Endothelial cell of umbilical vein (primary cell): ENCODE data around the gene PCSK6. TPM values are rescaled to one million over a fixed set of nuclear protein-coding genes. Genes with fewer than 3 reads are reported as not detected.

Experiments
- BruUV-seq: library from RNA; stranded (reverse); fragments of 400-500 nt; replicated peaks from 2 replicates; lab custom pipeline; 2021; lab: Mats Ljungman, UMichigan
- CTCF ChIA-PET: fragments of 300-600, 350-600 bp; sonication (Branson Sonifier 250); formaldehyde crosslinking; loops from one replicate; lab custom pipeline; 2021; ENCODE audit warnings: antibody characterized with exemption, inconsistent platforms; lab: Charles Lee
- POLR2A ChIA-PET: fragments of 300-600, 350-600 bp; sonication (Branson Sonifier 250); formaldehyde crosslinking; loops from one replicate; lab custom pipeline; 2021; ENCODE audit warnings: antibody characterized with exemption, inconsistent platforms; lab: Charles Lee
- DNase-seq: peaks from one replicate; pipeline ENCODE4 v3.0.0-alpha.2; 2011; ENCODE audit warnings: low read depth, low spot score
- FAIRE-seq: peaks from 2 replicates; lab custom pipeline; 2011; peaks lifted over from hg19 to GRCh38; lab: Jason Lieb, UNC
- H2AFZ ChIP-seq: 2 replicates; pipeline ENCODE4 v1.6.0; 2012; ENCODE audit warnings: low read depth, low read length, control low read depth, inconsistent platforms
- H3K27ac ChIP-seq: 2 replicates; pipeline ENCODE4 v1.5.1; 2011; ENCODE audit warnings: low read depth, mild to moderate bottlenecking, control low read depth, low read length, moderate library complexity; ENCODE audit not compliant: insufficient read depth
- H3K27me3 ChIP-seq, 2 experiments: 2 replicates each; pipeline versions ENCODE4 v1.6.0 to v1.6.1; 2011; ENCODE audit warnings: low read length in 2 of 2, mixed read lengths in 1 of 2; ENCODE audit not compliant: control insufficient read depth in 2 of 2, insufficient read depth in 2 of 2
- H3K36me3 ChIP-seq, 2 experiments: 2 replicates in 1 of 2; 3 replicates in 1 of 2; pipeline ENCODE4 v1.5.1; 2011; ENCODE audit warnings: low read length in 2 of 2, mild to moderate bottlenecking in 1 of 2, moderate library complexity in 1 of 2; ENCODE audit not compliant: control insufficient read depth in 2 of 2, insufficient read depth in 2 of 2; ENCODE audit errors: extremely low read depth in 1 of 2
- H3K4me1 ChIP-seq: 3 replicates; pipeline ENCODE4 v1.5.1; 2011; ENCODE audit warnings: mild to moderate bottlenecking, low read length; ENCODE audit not compliant: control insufficient read depth, insufficient read depth; ENCODE audit errors: extremely low read depth
- H3K4me2 ChIP-seq: 2 replicates; pipeline ENCODE4 v1.6.1; 2011; ENCODE audit warnings: low read length, control low read depth, mixed read lengths; ENCODE audit not compliant: insufficient read depth
- H3K4me3 ChIP-seq, 3 experiments: fragments of 200-600 bp in 1 of 3; sonication (generic), shearing (Covaris generic) in 1 of 3; replicated peaks in 1 of 3; 2 replicates each; pipeline ENCODE4 v1.5.1; 2011 to 2016; ENCODE audit warnings: control low read depth in 3 of 3, low read length in 3 of 3, mild to moderate bottlenecking in 2 of 3, inconsistent platforms in 1 of 3, low read depth in 1 of 3, moderate library complexity in 1 of 3; ENCODE audit not compliant: insufficient read depth in 1 of 3
- H3K79me2 ChIP-seq: 2 replicates; pipeline ENCODE4 v1.6.0; 2012; ENCODE audit warnings: low read length, inconsistent platforms; ENCODE audit not compliant: control insufficient read depth, insufficient read depth
- H3K9ac ChIP-seq: replicated peaks from 2 replicates; pipeline ENCODE3; 2011; ENCODE audit warnings: low read length, control low read depth; ENCODE audit not compliant: insufficient read depth; ENCODE audit errors: extremely low read depth
- H3K9me1 ChIP-seq: replicated peaks from 3 replicates; pipeline ENCODE4 v1.6.0; 2011; ENCODE audit warnings: mild to moderate bottlenecking, low read length; ENCODE audit not compliant: control insufficient read depth, insufficient read depth; ENCODE audit errors: extremely low read depth
- H3K9me3 ChIP-seq: replicated peaks from 2 replicates; pipeline ENCODE4 v1.5.1; 2012; ENCODE audit warnings: low read length, inconsistent platforms; ENCODE audit not compliant: control insufficient read depth, insufficient read depth
- H4K20me1 ChIP-seq: replicated peaks from 2 replicates; pipeline ENCODE3; 2011; ENCODE audit warnings: mild to moderate bottlenecking, low read length; ENCODE audit not compliant: control insufficient read depth, insufficient read depth; ENCODE audit errors: extremely low read depth
- EZH2 ChIP-seq: IDR thresholded peaks from 2 replicates; pipeline ENCODE4 v1.6.1; 2012; ENCODE audit warnings: borderline replicate concordance, low read depth, mild to moderate bottlenecking, moderate library complexity, low read length, inconsistent platforms; ENCODE audit not compliant: severe bottlenecking
- FOS ChIP-seq: IDR thresholded peaks from 2 replicates; pipeline ENCODE4 v1.6.1; 2011; ENCODE audit warnings: mild to moderate bottlenecking, low read length, moderate library complexity, borderline replicate concordance; ENCODE audit not compliant: insufficient read depth
- GATA2 ChIP-seq: IDR thresholded peaks from 2 replicates; pipeline ENCODE4 v1.7.0; 2011; ENCODE audit warnings: low read depth, mild to moderate bottlenecking, moderate library complexity, mixed read lengths, low read length; ENCODE audit not compliant: insufficient read length, insufficient read depth
- JUN ChIP-seq: IDR thresholded peaks from 2 replicates; pipeline ENCODE4 v1.6.1; 2011; ENCODE audit warnings: borderline replicate concordance, low read depth; ENCODE audit not compliant: insufficient read length, insufficient read depth
- MYC ChIP-seq: IDR thresholded peaks from one replicate; pipeline ENCODE4 v1.6.1; 2011; ENCODE audit warnings: mild to moderate bottlenecking, low read depth, low read length
- POLR2A ChIP-seq: IDR thresholded peaks from 2 replicates; pipeline ENCODE4 v1.6.1; 2012; ENCODE audit warnings: low read depth, mild to moderate bottlenecking, control low read depth, low read length
- POLR2AphosphoS5 ChIP-seq: IDR thresholded peaks from 2 replicates; pipeline ENCODE4 v1.6.1; 2012; ENCODE audit warnings: low read depth, mild to moderate bottlenecking, control low read depth, low read length, moderate library complexity; ENCODE audit not compliant: insufficient read depth
- dilution Hi-C: fragments of 300-500 bp; cut with MboI; formaldehyde crosslinking; loops from one replicate; pipeline ENCODE4 v1.15.0; 2019; ENCODE audit warnings: low sequenced_read_pairs; ENCODE audit not compliant: extremely low pct_ligation_motif_present
- intact Hi-C: fragments of 100-400 bp; cut with micrococcal nuclease; formaldehyde crosslinking; loops from one replicate; pipeline ENCODE4 v1.10.0; 2022
- polyA plus RNA-seq, 4 experiments: library from polyadenylated mRNA; depleted of rRNA in 3 of 4; stranded (reverse) in 3 of 4; unstranded in 1 of 4; fragments of >200 nt; gene quantifications; 2 replicates each; pipeline versions ENCODE4 v1.2.1 to v1.2.3, GENCODE V29; 2011 to 2012; ENCODE audit warnings: missing spikeins in 1 of 4
- total RNA-seq: library from RNA; stranded (reverse); gene quantifications from 2 replicates; pipeline ENCODE4 v1.2.3, GENCODE V29; 2021
- TF ChIP-seq, protein P1 (sequence below): IDR thresholded peaks from 2 replicates; pipeline ENCODE4 v1.6.1; 2011; ENCODE audit not compliant: insufficient read depth, insufficient read length
- TF ChIP-seq, protein P2 (sequence below), 2 donors: IDR thresholded peaks; 1 replicate in 1 of 2; 2 replicates in 1 of 2; pipeline ENCODE4 v1.5.1; 2011; ENCODE audit warnings: low read length in 2 of 2, mild to moderate bottlenecking in 2 of 2, moderate library complexity in 2 of 2, control low read depth in 1 of 2, inconsistent platforms in 1 of 2, low read depth in 1 of 2; ENCODE audit not compliant: insufficient read depth in 1 of 2; ENCODE audit errors: extremely low read depth in 1 of 2

PCSK6 gene
- total and polyA plus RNA-seq, 2 donors (not counting 3 experiments of a cell fraction or from before 2014, with no cell fraction given): 0.18 to 0.69 TPM

DNA sequence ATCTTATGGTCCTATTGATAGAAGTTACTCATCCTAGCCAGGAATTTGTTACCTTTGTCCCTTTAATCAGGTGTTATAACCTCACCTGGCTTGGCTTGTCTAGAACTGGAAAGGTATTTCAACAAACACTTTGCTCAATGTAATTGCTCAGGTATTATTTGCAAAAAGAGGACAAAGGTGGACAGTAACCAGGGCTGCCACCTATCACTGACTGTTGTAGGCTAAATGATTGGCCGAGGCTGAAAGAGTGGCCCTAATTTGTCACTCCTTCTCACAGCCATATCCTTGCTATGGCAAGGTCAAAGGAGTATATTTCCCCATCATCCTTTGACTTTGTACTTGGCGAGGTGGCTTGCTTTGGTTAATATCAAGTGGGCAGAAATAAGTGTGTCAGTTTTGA lies 209.5 kb downstream of the PCSK6 start:
- Histone ChIP-seq H3K4me1 (peaks cover 11% of the 10 kb centered on the region), H4K20me1 (no peaks in the 10 kb centered on the region), H2AFZ (no peak overlapping the region), H3K9ac (no peak overlapping the region), H3K9me1 (no peaks in the 10 kb centered on the region), H3K27ac (no peak overlapping the region), H3K4me3 (no peak overlapping the region), H3K36me3 (peaks cover 7 to 9% of the 10 kb centered on the region in 2 experiments), H3K4me2 (no peak overlapping the region), H3K27me3 (no peaks in the 10 kb centered on the region), H3K9me3 (no peaks in the 10 kb centered on the region), H3K79me2 (peaks cover 17% of the 10 kb centered on the region)
- intact Hi-C loops: no loop called here
- no peak for DNase-seq
- CTCF ChIA-PET: no interaction called here
- dilution Hi-C loops: no loop called here
- BruUV-seq: no TSS peak
- POLR2A ChIA-PET: no interaction called here
- no peak for FAIRE-seq
- TF ChIP-seq JUN: no peak
- TF ChIP-seq, protein P1, sequence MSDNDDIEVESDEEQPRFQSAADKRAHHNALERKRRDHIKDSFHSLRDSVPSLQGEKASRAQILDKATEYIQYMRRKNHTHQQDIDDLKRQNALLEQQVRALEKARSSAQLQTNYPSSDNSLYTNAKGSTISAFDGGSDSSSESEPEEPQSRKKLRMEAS: no peak
- no peak for TF ChIP-seq FOS
- no peak for TF ChIP-seq POLR2AphosphoS5
- TF ChIP-seq, protein P2, sequence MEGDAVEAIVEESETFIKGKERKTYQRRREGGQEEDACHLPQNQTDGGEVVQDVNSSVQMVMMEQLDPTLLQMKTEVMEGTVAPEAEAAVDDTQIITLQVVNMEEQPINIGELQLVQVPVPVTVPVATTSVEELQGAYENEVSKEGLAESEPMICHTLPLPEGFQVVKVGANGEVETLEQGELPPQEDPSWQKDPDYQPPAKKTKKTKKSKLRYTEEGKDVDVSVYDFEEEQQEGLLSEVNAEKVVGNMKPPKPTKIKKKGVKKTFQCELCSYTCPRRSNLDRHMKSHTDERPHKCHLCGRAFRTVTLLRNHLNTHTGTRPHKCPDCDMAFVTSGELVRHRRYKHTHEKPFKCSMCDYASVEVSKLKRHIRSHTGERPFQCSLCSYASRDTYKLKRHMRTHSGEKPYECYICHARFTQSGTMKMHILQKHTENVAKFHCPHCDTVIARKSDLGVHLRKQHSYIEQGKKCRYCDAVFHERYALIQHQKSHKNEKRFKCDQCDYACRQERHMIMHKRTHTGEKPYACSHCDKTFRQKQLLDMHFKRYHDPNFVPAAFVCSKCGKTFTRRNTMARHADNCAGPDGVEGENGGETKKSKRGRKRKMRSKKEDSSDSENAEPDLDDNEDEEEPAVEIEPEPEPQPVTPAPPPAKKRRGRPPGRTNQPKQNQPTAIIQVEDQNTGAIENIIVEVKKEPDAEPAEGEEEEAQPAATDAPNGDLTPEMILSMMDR (IDR thresholded peaks at IDR 0.05; ENCODE audit: extremely low read depth in 1 of 2, insufficient read depth in 1 of 2, low read depth in 1 of 2, low read length in 2 of 2): no peak
- TF ChIP-seq POLR2A: no peak
- no peak for TF ChIP-seq MYC
- TF ChIP-seq EZH2: no peak
- no peak for TF ChIP-seq GATA2
